Colonic mucosa (tissue), 4 donors: ENCODE results near the gene PIK3IP1. TPM values are rescaled to one million over a fixed set of nuclear protein-coding genes. Genes with fewer than 3 reads are reported as not detected.

Experiments
- DNase-seq: peaks from one replicate; pipeline ENCODE4 v3.0.0-alpha.2; 2020
- H3K27ac ChIP-seq: fragments of 200-600 bp; one replicate; pipeline ENCODE4 v1.8.0; 2021
- H3K27me3 ChIP-seq: fragments of 200-600 bp; one replicate; pipeline ENCODE4 v1.8.0; 2021
- H3K36me3 ChIP-seq: fragments of 200-600 bp; one replicate; pipeline ENCODE4 v1.8.0; 2021
- H3K4me1 ChIP-seq: fragments of 200-600 bp; one replicate; pipeline ENCODE4 v1.8.0; 2021; ENCODE audit warnings: mild to moderate bottlenecking
- H3K4me3 ChIP-seq: fragments of 200-600 bp; one replicate; pipeline ENCODE4 v1.8.0; 2021
- H3K9ac ChIP-seq, 2 donors: one replicate each; pipeline ENCODE4 v1.7.0; 2013; ENCODE audit warnings: control low read depth in 2 of 2, low read depth in 2 of 2, low read length in 2 of 2
- H3K9me3 ChIP-seq: fragments of 200-600 bp; one replicate; pipeline ENCODE4 v1.8.0; 2021
- intact Hi-C: fragments of 100-400 bp; cut with DNase I; formaldehyde crosslinking; loops from one replicate; pipeline ENCODE4 v1.14.1; 2022
- total RNA-seq, 2 donors: library from RNA; stranded (reverse); fragmentation: NEBNext Ultra II Directional in 1 of 2; extraction: Animal tissue kit (Norgen Biotek cat#: 25700) in 1 of 2; gene quantifications; one replicate each; pipeline ENCODE4 v1.2.1, GENCODE V29; 2021
- TF ChIP-seq, protein P1 (sequence below): fragments of 200-600 bp; IDR thresholded peaks from one replicate; pipeline ENCODE4 v1.8.0; 2022; ENCODE audit warnings: antibody characterized with exemption, mild to moderate bottlenecking
- donor health status: healthy.
- donor health status: DM: no; HTN: no; CAD: no.
- donor health status: DM: no; HTN: no; CAD: no.

The PIK3IP1 gene
- total RNA-seq, 2 donors from 2014 or later = 8.4 to 15.1 TPM

DNA sequence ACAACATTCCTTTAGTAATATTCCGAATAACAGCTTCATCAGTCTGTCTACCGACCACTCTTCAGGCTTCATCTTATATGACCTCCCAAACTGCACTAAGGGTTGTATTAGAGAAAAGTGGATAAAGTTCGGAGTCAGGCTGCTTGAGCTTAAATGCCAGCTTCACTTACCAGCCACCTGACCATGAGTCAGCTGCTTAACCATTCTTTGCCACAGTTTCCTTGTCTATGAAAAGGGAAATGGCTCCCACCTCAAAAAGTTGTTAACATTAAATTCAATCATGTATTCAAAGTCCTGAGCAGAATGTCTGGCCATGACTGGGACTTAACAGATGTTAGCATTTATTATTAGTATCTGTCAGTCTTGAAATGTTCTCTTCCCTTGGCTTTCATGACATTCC lies 59.3 kb downstream of the PIK3IP1 start:
- no peak for DNase-seq
- H3K9ac ChIP-seq = peak overlapping the region in 1 of 2 donors; percentile 14
- no peaks in the 10 kb centered on the region for H3K9me3 ChIP-seq
- no peak overlapping the region for H3K4me3 ChIP-seq
- intact Hi-C loops = no loop called here
- TF ChIP-seq, protein P1, sequence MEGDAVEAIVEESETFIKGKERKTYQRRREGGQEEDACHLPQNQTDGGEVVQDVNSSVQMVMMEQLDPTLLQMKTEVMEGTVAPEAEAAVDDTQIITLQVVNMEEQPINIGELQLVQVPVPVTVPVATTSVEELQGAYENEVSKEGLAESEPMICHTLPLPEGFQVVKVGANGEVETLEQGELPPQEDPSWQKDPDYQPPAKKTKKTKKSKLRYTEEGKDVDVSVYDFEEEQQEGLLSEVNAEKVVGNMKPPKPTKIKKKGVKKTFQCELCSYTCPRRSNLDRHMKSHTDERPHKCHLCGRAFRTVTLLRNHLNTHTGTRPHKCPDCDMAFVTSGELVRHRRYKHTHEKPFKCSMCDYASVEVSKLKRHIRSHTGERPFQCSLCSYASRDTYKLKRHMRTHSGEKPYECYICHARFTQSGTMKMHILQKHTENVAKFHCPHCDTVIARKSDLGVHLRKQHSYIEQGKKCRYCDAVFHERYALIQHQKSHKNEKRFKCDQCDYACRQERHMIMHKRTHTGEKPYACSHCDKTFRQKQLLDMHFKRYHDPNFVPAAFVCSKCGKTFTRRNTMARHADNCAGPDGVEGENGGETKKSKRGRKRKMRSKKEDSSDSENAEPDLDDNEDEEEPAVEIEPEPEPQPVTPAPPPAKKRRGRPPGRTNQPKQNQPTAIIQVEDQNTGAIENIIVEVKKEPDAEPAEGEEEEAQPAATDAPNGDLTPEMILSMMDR = no peak
- no peak overlapping the region for H3K27ac ChIP-seq
- H3K27me3 ChIP-seq = no peaks in the 10 kb centered on the region
- peaks cover 21% of the 10 kb centered on the region for H3K4me1 ChIP-seq
- H3K36me3 ChIP-seq = no peaks in the 10 kb centered on the region

Other genes with a start within 250 kb of the PIK3IP1 start
- gene SMTN, start 211.2 kb downstream of the PIK3IP1 start, total RNA-seq = 100 to 1,000 TPM; 152 to 159 TPM
- 10 to 100 TPM; 27.1 to 61.7 TPM for gene SELENOM, start 184.9 kb downstream of the PIK3IP1 start, total RNA-seq
- gene INPP5J, start 169.5 kb downstream of the PIK3IP1 start, total RNA-seq = 10 to 100 TPM; 18.3 to 18.4 TPM
- gene PLA2G3, start 152.0 kb downstream of the PIK3IP1 start, total RNA-seq = under 1 TPM; 0.57 to 0.88 TPM
- gene RNF185, start 132.3 kb downstream of the PIK3IP1 start, total RNA-seq = 10 to 100 TPM; 28.1 to 32.3 TPM
- 100 to 1,000 TPM in 1 of 2 donors, 10 to 100 TPM in 1; 88.0 to 109 TPM for gene LIMK2, start 80.2 kb downstream of the PIK3IP1 start, total RNA-seq
- gene PATZ1, start 53.9 kb upstream of the PIK3IP1 start, total RNA-seq = 10 to 100 TPM; 13.8 to 17.9 TPM
- 10 to 100 TPM; 43.8 to 48.9 TPM for gene DRG1, start 107.1 kb upstream of the PIK3IP1 start, total RNA-seq
- 10 to 100 TPM; 25.2 to 25.4 TPM for gene EIF4ENIF1, start 197.4 kb upstream of the PIK3IP1 start, total RNA-seq
- 10 to 100 TPM; 24.1 to 47.8 TPM for gene SFI1, start 204.0 kb upstream of the PIK3IP1 start, total RNA-seq